HG03095 (cell line): Measurements from ENCODE around the gene TTC9B.

Source experiments
- ATAC-seq: cut with Tn5 transposase; IDR thresholded peaks from one replicate; pipeline ENCODE4 v1.9.1; 2021; ENCODE audit warnings: moderate library complexity; ENCODE audit not compliant: unreplicated experiment

Gene TTC9B

DNA sequence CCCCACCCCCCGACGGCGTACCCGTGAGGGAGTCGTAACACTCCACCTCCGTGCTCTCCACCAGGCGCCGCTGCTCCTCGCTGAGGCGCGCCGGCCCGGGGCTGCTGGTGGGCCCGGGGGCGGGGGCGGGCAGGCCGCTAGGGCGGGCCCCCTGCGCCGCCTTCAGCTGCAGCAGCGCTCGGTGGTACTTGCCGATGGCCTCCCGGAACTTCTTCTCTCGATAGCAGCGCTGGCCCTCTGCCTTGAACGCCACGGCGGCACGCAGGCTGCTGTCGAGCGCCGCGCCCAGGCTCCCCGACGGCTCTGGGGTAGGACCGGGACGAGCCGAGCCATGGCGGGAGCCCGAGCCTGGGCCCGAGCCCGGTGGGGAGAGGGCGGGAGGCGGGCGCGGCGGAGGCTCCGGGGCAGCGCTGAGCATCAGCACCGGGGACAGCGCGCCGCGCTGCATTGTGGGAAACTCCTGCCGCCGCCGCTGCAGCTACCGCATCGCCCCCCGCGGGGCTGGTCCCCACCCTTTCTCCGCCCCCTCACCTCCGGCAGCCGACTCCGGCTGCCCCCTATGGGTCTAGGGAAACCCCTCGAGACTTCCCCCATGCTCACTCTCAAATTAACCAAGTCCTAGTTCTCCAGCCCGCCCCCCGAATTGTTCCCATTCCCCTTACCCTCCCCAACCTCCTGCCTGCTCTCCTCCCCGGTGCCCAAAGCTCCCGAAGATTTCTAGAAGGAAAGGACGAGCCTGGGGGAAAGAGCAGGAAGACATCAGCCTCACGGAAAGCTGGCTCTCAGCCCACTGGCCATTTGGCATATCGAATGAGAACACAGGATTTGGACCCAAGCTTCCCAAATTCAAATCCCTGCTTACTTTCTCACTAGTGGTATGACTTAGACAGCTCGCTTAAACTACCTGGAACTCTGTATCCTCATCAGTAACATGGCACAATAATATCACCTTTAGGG is at the start of gene TTC9B:
Gene TTC9B (minus strand): TSS at position 451 of the 957 bp plus-strand sequence. CDS start 3 bp downstream, at position 448.
- ATAC-seq, result no peak

DNA sequence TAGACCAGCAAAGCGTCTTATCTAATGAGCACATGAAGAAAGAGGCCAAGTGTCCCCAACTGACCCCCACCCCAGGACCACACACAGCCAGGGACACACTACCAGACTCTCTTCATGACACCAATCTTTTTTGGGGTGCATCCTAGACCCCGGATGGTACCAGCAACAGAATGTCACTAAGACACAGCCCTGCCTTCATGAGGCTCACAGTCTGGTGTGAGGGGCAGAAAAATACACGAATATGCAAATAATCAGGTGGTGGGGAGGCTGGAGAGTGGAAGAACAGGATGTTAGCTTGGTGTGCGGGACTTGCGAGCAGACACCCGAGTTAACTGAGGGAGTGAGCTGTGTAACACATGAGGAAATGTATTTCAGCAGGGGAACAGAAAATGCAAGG is 49.4 kb upstream of the TTC9B start:
- ATAC-seq, result no peak

DNA sequence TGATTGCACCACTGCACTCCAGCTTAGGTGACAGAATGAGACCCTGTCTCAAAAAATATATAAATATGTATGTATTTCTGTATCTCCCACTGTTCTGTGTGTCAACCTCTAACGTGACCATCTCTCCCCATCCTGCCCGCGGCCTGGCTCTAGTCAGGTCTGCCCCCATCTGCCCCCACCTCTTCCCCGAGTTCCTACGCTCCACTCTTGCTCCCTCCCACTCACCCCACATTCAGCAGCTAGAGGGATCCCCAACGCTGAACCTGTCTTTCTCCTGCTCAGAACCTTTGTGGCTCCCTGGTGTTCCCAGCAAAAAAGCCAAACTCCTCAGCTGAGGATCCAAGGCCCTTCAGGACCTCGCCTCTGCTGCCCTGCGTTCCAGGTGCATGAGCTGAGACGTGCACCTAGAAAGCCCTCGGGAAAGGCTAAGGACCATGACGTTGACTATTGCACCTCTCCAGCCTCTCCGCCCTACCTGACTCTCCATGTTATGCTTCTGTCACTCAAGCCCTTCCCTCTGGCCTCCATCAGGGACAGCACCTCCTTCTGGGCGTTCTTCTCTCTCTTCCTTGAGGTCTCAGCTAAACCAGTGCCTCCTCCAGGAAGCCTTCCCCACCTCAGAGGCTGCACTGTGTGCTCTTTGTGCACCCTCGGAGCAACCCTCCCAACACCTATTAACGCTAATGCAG is 48.9 kb upstream of the TTC9B start:
- no peak for ATAC-seq

DNA sequence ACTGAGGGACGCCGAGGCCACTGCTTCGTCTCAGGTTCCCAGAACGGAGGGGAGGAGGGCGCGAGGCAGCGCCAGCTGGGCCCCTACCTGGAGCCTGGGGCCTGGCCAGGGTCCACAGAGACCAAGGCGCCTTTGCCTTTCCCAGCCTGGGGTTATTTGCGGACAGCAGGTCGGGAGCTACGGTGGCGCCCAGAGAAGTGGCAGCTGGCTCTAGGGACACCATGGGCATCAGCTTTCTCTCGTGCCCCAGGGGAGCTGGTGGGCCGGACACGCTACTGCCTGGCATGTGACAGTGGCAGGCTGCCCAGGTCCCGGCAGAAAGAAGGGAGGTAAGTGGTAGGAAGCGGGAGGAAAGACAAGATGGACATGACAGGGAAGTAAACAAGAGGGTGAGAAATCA is 47.9 kb upstream of the TTC9B start:
- ATAC-seq, result no peak

DNA sequence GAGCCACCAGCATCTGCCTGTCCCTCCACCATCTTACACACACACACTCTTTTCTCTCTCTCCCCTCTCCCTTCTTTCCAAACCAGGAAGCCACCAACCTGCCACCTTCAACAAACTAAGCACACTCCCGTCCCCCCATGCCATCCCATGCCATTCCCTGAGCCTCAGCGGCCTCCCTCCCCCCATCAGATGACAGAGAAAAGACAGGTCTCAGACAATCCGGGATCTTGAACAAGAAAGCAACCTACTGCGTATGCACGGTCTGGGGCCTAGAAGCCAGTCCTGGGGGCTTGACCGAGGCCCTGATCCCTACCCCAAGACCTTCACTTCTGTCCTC is 47.5 kb upstream of the TTC9B start:
- no peak for ATAC-seq

DNA sequence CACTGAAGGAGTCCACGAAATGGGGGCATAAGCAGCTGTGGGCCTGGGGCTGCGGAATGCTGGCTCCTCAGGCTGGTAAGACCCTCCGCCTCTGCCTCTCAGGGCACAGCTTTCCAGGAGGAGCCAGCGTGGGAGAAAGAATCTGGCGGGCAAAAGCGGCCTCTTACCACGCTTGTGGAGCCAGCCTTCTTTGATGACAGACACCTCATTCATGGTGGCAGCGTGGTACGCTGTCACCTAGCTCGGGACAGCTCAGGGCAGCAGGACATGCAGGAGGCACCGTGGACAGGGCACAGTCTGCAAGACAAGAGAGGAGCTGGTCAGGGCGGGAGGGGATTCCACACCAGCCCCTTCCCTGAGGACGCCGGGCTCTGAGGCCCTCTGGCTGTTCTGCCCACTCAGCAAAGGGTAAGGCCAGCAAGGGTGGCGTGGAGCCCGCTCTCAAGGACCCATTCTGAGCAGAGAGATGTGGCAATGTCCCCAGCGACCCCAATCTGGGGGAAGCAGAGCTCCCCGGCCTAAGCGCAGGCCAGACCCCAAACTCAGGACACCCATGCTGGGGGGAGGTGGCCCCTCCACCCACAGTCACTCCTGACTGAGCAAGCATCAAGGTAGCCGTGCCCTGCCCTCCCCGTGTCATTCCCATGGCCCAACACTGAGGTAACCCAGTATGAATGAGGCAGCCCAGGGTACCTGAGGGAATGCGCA is 47.0 kb upstream of the TTC9B start:
- no peak for ATAC-seq

DNA sequence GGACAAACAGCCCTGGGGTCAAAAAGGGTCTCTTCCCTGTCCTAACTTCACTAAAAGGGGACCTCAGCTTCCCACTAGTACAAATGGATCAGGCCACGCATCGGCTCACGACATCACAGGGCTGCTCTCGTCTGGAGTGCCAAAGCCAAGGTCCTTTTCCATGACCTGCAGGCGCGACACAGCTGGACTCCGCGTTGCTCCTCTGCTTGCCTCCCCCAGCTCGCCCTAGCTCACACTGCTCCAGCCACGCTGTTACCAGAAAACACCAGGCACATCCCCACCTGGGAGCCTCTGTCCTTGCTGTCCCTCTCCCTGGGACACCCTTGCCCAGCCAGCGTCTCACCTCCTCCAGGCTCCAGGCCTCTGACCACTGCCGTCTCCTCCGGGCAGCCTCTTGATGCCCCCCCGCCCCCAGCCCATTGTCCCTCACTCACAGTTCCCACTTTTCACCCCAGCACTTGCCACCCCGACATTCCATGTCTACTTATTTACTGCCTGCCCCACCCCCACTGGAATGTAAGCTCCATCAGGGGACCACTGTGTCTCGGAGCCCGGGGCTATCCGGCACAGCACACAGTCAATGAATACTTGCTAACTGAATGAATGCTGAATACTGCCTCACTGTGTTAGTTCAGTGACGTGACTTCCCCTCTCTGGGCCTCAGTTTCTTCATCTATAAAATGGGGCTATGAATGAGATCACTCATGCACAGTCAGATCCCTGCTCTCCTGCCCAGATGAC is 46.3 kb upstream of the TTC9B start:
- no peak for ATAC-seq

DNA sequence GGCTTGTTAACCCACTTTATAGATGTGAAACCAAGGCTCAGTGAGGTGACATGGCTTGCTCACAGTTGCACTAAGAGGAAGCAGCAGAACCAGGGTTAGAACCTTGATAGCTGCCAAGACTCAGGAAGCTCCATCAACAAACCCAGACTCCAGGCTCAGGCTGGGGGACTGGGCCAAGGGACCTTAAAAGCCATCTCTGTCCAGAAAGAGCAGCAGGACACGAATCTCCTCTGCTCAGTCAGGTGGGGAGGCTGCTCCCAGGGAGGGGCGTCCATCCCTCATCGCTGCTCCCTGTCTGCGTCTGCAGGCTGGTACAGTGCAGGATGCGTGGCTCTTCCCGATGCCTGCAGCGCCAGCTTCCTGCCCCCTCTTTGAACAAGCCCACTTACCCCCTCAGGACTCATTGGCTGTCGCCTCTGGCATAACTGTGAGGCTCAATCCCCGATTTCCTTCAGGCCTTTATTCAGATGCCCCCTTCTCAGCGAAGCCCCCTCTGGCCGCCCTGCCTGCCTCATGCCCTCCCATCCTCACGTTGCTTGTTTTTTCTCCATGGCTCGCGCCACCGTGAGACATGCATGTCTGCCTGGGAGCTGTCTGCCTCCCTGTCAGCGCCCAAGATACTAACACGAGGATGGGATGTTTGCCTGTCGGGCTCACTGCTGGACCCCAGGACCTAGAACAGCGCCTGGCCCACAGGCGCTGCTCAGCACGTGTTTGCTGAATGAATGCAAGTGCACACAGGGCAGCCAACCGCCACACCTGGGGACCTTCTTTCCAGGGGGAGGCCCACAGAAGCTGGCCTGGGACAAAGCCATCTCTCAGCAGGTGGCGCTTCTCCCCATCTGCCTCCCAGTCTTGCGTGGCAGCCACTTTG is 45.5 kb upstream of the TTC9B start:
- ATAC-seq, result no peak

DNA sequence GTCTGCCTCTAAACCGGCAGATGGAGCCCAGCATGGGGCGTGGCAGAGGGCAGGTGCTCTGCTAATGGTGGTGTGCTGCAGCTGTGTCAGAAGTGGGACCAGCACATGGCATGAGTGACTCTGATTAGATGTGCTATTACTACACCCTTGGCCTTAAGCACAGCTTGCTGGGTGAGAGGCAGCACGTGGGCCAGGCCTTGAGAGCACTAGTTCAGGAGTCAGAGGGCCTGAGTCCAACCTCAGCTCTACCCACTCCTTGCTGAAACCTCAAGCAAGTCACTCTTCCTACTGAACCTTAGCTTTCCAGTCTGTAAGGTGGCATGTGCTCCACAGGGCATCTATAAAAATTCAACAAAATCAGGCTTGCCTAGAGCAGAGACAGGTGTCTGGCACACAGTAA is 44.2 kb upstream of the TTC9B start:
- no peak for ATAC-seq

DNA sequence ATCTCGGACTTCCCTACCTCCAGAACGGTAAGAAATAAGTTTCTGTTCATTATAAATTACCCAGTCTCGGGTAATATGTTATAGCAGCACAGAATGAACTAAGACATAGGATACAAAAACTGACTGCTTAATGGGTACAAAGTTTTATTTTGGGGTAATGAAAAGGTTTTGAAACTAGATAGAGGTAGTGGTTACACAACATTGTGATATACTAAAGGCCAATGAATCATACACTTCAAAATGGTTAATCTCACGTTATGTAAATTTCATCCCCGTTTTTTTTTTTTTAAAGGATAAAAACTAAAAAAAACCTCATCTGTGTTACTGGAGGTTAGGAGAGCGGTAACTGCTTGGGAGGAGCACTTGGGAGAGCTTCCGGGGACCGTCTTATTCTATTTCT is 43.4 kb upstream of the TTC9B start:
- ATAC-seq, result no peak

DNA sequence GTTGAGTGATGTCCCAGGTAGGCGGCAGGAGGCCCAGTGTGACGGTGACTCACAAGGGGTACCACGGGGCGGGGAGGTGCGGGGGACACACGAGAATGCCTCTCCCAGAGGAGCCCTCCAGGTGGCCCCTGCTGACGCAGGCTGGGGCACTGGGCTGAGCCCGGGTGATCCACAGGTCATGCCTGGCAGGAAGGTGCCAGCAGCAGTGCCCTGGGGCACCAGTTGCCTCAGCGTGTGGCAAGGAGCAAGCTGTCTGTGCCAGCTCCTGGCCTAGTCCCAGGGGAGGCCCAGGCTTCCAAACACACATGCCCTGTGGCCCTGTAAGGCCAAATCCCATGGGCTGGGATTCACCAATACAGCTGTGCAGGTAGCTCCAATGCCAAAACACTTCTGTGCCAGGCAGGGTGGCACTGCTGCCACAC is 38.9 kb upstream of the TTC9B start:
- no peak for ATAC-seq

DNA sequence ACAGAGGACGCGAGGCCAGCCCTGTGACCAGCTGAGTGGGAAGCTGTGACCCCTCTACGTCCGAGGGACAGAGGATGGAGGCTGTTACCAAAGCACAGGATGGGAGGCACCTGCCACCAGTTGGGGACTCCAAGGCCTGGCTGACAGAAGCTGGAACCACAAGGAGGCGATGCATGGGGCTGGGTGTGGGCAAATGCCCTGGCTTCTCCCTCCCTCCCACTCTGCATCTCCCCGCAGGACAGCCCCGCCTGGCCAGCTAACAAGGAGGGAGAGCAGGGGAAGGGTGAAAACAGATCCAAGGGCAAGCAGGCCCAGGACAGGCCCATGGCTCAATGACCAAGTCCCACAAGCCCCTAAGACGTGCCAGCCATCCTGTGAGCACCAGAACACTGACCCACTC is 38.3 kb upstream of the TTC9B start:
- ATAC-seq, result no peak

DNA sequence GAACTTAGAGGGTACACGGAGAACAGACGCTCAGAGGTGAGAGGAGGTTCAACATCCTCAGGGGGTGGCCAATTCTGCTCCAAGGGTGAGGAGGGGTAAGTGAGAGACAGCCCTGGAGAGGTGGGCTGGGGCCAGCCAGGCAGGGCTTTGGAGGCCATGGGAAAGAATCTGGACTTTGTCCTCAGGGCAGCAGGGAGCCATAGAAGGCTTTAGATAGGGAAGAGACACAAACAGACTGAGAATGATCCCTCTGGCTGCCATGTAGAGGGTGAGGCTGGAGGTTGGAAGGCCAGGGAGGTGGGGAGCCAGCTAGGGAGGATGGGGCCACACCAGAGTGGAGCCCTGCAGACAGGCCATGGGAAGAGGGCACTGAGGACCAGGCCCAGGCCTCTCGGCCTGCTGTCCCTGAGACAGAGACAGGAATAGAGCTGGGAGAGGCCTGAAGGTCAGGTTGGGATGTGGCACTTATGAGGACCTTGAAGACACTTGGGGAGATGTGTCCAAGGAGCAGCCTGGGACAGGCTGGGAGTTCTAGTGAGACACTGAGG is 37.5 kb upstream of the TTC9B start:
- no peak for ATAC-seq

DNA sequence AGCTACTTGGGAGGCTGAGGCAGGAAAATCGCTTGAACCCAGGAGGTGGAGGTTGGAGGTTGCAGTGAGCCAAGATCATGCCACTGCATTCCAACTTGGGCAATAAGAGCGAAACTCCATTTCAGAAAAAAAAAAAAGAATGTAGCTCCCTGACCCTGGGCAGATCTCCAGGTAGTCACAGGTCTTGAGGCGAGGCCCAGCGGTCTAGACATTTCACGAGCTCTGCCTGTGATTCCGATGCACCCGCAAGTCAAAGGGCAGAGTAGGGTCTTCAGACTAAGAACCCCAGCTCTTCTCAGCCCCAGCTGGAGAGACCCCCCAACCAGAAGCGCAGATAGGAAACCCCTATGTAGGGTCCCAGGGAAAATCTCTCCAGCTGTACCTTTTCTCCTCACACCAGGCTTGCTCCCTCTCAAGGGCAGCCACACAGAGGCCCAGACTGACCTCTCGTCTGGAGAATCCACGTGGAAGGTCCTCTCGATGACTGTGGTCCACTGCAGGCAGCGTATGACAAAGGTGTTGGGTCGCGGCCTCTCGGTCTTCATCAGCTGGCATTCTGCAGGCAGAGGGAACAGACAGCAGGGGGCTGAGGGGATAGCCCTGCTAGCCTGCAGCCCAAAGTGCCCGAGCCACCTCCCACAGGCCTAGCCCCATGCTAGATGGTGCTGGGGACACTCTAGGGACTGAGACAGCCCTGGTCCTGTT is 36.7 kb upstream of the TTC9B start:
- no peak for ATAC-seq

DNA sequence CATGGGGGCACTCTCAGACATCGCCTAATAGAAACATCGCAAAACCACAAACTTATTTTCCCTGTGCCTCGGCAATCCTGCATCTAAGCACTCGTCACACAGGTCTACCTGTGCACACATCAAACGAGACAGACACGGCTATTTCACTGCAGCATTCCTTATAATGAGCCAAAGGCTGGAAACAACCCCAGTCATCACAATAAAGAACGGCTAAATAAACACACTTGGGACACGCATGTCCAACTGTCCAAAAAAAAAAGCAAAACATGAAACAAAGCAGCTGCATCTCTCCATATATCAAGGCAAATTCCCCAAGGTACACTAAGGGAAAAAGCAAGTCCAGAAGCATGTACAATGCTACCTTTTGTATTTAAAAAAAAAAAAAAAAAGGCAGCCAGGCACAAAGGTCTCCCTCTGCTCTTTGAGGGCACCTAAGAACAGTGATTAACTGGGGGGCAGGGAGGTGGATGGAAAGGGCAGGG is 35.5 kb upstream of the TTC9B start:
- ATAC-seq, result no peak

DNA sequence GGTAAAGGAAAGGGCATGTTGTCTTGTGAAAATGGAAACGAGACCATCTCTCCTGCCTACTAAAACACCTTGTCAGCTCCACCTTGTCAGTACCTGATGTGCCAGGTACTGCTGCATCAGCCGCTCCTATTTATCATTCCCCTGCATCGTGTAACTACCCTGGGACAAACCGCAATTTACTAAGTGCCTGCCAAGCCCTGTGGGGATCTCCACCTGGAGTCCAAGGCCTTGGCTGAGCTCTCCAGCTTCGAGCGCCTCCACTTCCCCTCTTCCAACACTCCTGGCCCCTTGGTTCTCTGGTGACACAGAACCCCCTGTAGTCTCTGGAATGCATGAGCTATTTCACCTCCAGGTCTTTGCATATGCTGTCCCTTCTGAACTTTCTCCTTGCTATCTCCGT is 34.2 kb upstream of the TTC9B start:
- ATAC-seq, result no peak

DNA sequence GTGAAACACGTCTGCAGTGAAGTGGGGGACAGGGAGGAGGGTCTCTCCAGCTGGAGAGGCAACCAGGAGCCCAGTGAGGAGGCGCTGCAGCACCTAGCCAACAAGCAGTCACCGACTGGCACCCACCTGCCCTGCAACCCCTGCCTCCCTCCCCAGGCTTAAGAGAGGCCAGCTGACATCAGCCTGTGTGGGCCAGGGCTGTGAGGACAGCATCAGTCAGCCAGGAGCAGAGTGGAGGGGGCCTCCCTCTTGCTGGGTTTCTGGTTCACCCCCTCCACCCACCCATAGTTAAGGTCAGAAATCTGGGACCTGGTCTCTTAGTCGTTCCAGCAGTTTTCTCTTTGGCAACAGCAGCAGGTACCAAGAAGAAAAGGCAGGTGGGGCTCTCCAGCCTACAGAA is 33.8 kb upstream of the TTC9B start:
- no peak for ATAC-seq

DNA sequence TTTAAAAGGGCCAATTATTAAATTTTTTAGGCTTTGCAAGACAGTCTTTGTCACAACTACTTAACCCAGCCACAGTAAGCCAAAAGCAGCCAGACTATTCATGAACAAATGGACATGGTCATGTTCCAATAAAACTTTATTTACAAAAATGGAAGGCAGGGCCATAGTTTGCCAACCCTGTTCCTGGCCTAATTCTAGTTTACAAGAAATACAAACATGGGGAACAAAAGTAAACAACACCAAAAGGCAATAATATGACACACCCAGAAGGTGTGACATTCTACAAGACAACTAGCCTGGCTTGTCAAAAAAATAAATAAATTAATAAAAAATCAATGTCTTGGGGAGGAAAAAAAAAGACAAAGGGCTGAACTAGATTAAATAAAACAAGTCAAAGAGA is 33.1 kb upstream of the TTC9B start:
- no peak for ATAC-seq

DNA sequence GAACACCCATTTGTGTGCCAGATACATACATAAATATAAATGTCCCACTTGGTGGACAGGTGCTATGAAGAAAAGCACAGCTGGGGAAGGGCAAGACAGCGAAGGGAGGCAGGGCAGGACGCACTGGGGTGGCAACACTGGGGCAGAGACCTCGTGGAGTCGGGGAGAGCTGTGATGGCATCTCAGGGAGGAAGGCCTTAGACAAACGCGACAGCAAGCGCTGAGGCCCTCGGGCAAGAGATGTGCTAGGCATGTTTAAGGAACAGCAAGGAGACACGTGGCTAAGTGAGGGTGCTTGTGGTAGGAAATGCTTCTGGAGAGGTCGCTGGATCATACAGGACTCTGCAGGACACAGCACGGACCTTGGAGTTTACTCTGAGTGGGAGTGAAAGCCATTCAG is 31.6 kb upstream of the TTC9B start:
- ATAC-seq, result no peak
